Choroid plexus epithelial cell (primary cell): ENCODE measurements around the gene NLRP6.
"Not testable (repeated sequence)": the region's sequence is repeated elsewhere in the genome, so short reads cannot be mapped to it uniquely, and the experiment has no call there.

ENCODE experiments used
- DNase-seq: peaks from one replicate; pipeline ENCODE4 v3.0.0-alpha.2; 2010; ENCODE audit warnings: low read depth
- H3K4me3 ChIP-seq: 2 replicates; pipeline ENCODE4 v1.5.1; 2011; ENCODE audit warnings: low read depth, mild to moderate bottlenecking, control low read depth, low read length, moderate library complexity
- CTCF ChIP-seq: conservative IDR thresholded peaks from 2 replicates; pipeline ENCODE4 v1.5.1; 2011; ENCODE audit warnings: low read depth, mild to moderate bottlenecking, control low read depth, inconsistent platforms, low read length, moderate library complexity

The NLRP6 gene

GRCh38 chr11:236774-237767 is 41.1 kb upstream of the NLRP6 start, which contains the start of gene PSMD13:
Gene PSMD13 (plus strand): TSS chr11:236976. CDS start chr11:237050, 74 bp downstream.
- peak; percentile 85 for DNase-seq
- H3K4me3 ChIP-seq: peak within 1 kb of the TSS; percentile 94
- TF ChIP-seq CTCF: no peak

- H3K4me3 ChIP-seq, DNase-seq: not testable (repeated sequence)
Observed at GRCh38 chr11:238346-238745, 39.9 kb upstream of the NLRP6 start.

GRCh38 chr11:240315-240714 is 37.9 kb upstream of the NLRP6 start:
- no peak overlapping the region for H3K4me3 ChIP-seq
- DNase-seq: no peak
- TF ChIP-seq CTCF: no peak

- no peak for TF ChIP-seq CTCF
- H3K4me3 ChIP-seq: no peak overlapping the region
- no peak for DNase-seq
Observed at GRCh38 chr11:241634-242033, 36.6 kb upstream of the NLRP6 start.

GRCh38 chr11:244376-244775 is 33.8 kb upstream of the NLRP6 start:
- H3K4me3 ChIP-seq: no peak overlapping the region
- no peak for TF ChIP-seq CTCF
- no peak for DNase-seq

- no peak for DNase-seq
- no peak for TF ChIP-seq CTCF
- no peak overlapping the region for H3K4me3 ChIP-seq
Observed at GRCh38 chr11:249062-249461, 29.1 kb upstream of the NLRP6 start.

- TF ChIP-seq CTCF: no peak
- H3K4me3 ChIP-seq: no peak overlapping the region
- DNase-seq: no peak
Observed at GRCh38 chr11:250274-250673, 27.9 kb upstream of the NLRP6 start.
